Adrenal gland (tissue), 12 donors: ENCODE data around the gene PLXNA2. TPM values are rescaled to one million over a fixed set of nuclear protein-coding genes. Genes with fewer than 3 reads are reported as not detected.

Experiments used
- DNase-seq, 7 donors: peaks; one replicate each; pipeline ENCODE4 v3.0.0-alpha.2; 2019 to 2020
- H3K27ac ChIP-seq, 5 donors: fragments of 200-600 bp; sonication (generic) in 4 of 5; 1 replicate in 3 of 5; 2 replicates in 2 of 5; pipeline versions ENCODE4 v1.5.1 to v1.8.0; 2016 to 2020; ENCODE audit warnings: mild to moderate bottlenecking in 1 of 5
- H3K27me3 ChIP-seq: fragments of 200-600 bp; 2 replicates; pipeline ENCODE4 v1.8.0; 2021
- H3K36me3 ChIP-seq, 2 donors: fragments of 200-600 bp; replicated peaks in 1 of 2; 1 replicate in 1 of 2; 2 replicates in 1 of 2; pipeline versions ENCODE4 v1.5.1 to v1.8.0; 2018 to 2022
- H3K4me1 ChIP-seq, 2 donors: fragments of 200-600 bp; replicated peaks in 1 of 2; 1 replicate in 1 of 2; 2 replicates in 1 of 2; pipeline versions ENCODE4 v1.5.1 to v1.8.0; 2018 to 2021
- H3K4me3 ChIP-seq, 4 donors: fragments of 200-600 bp; sonication (generic) in 3 of 4; one replicate each; pipeline ENCODE4 v1.5.1; 2016 to 2018
- H3K9me3 ChIP-seq, 3 donors: fragments of 200-600 bp; sonication (generic) in 1 of 3; replicated peaks in 1 of 3; 1 replicate in 2 of 3; 2 replicates in 1 of 3; pipeline versions ENCODE4 v1.5.1 to v1.8.0; 2016 to 2021
- POLR2A ChIP-seq, 2 donors: fragments of 450-650 bp; IDR thresholded peaks; one replicate each; pipeline ENCODE4 v1.6.1; 2017; ENCODE audit warnings: antibody characterized with exemption in 2 of 2, mild to moderate bottlenecking in 2 of 2, moderate library complexity in 1 of 2
- WGBS, 4 donors: extraction: QIAGEN DNeasy Blood & Tissue Kit in 2 of 4; methylation state at CpG; one replicate each; pipeline versions ENCODE4 v1.1.5 to v1.1.7; 2013 to 2017; 5-methylcytosine and 5-hydroxymethylcytosine counted together
- intact Hi-C, 2 donors: fragments of 100-400 bp; cut with DNase I; formaldehyde crosslinking; loops; one replicate each; pipeline versions ENCODE4 v1.14.1 to v1.15.0; 2022 to 2023
- polyA plus RNA-seq, 3 donors: library from polyadenylated mRNA; stranded (reverse); fragments of 200-250 nt in 2 of 3; fragments of 350-450 nt in 1 of 3; fragmentation: Illumina TruSeq in 1 of 3; extraction: RNeasy Lipid Tissue Mini Kit (QIAGEN cat#74804) in 1 of 3; gene quantifications; one replicate each; pipeline ENCODE4 v1.2.3, GENCODE V29; 2013 to 2014
- total RNA-seq, 9 donors: library from RNA; depleted of rRNA in 4 of 9; stranded (reverse); fragments of >200 nt in 4 of 9; fragments of 120-200 nt in 1 of 9; fragmentation: NEBNext Ultra II Directional in 1 of 9; extraction: Animal tissue kit (Norgen Biotek cat#: 25700) in 1 of 9; gene quantifications; one replicate each; pipeline versions ENCODE4 v1.1.0 to v1.2.4, GENCODE V29; 2013 to 2023
- TF ChIP-seq, protein P1 (sequence below), 6 experiments: fragments of 450-650 bp in 4 of 6; fragments of 200-600 bp in 2 of 6; sonication (generic) in 1 of 6; IDR thresholded peaks; 1 replicate in 5 of 6; 2 replicates in 1 of 6; pipeline versions ENCODE4 v1.5.1 to v1.8.0; 2016 to 2021; ENCODE audit warnings: antibody characterized with exemption in 6 of 6, mild to moderate bottlenecking in 2 of 6, moderate library complexity in 1 of 6
- donor health status: healthy with polysubstance abuse.
- donor health status: Bipolar disorder and iron deficiency.
- donor health status: DM: yes; HTN: yes; CAD: no.
- donor health status: DM: no; HTN: no; CAD: no.
- donor health status: DM: no; HTN: no; CAD: no.
- donor health status: DM: yes; HTN: yes; CAD: no.

PLXNA2 gene
- total and polyA plus RNA-seq, 12 donors = 2.7 to 9.4 (median 4.5) TPM

DNA sequence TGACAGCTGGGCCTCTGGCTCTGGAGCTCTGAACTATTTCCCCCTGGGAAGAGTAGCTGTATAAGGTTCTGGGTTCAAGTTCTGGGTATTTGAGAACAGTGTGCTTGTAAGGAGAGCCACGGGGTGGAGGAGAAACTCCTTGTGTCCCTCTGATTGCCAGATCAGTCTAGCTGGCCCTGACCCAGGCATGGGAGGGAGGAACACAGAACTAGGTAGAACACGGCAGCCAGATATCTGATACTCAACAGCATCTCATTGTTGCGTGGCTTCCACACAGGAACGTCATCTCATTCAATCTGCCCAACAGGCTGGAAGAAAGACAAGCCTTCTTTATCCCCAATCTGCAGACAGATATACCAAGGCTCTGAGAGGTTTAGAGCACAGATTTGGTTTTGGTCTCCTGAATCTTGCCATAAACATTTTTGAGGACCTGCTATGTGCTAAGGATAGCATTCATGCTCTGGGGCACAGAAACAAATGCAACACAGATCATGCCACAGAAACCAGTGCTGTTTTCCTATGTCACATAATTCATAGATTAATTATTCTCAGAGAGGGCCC is 83.8 kb downstream of the PLXNA2 start:
- Histone ChIP-seq H3K9me3 (no peaks in the 10 kb centered on the region), H3K27me3 (no peaks in the 10 kb centered on the region), H3K4me3 (no peak overlapping the region), H3K4me1 (peaks cover 0 to 12% of the 10 kb centered on the region in 2 donors), H3K36me3 (no peaks in the 10 kb centered on the region), H3K27ac (peak overlapping the region in 2 of 5 donors; percentile 0 to 19)
- intact Hi-C loops = no loop called here
- no peak for DNase-seq
- 77 to 85% (median 80%) methylated on average over 4 of the region's 4 CpGs for WGBS, 4 donors
- TF ChIP-seq, protein P1, sequence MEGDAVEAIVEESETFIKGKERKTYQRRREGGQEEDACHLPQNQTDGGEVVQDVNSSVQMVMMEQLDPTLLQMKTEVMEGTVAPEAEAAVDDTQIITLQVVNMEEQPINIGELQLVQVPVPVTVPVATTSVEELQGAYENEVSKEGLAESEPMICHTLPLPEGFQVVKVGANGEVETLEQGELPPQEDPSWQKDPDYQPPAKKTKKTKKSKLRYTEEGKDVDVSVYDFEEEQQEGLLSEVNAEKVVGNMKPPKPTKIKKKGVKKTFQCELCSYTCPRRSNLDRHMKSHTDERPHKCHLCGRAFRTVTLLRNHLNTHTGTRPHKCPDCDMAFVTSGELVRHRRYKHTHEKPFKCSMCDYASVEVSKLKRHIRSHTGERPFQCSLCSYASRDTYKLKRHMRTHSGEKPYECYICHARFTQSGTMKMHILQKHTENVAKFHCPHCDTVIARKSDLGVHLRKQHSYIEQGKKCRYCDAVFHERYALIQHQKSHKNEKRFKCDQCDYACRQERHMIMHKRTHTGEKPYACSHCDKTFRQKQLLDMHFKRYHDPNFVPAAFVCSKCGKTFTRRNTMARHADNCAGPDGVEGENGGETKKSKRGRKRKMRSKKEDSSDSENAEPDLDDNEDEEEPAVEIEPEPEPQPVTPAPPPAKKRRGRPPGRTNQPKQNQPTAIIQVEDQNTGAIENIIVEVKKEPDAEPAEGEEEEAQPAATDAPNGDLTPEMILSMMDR (IDR thresholded peaks at IDR 0.05) = no peak
- TF ChIP-seq POLR2A (IDR thresholded peaks at IDR 0.05) = no peak

DNA sequence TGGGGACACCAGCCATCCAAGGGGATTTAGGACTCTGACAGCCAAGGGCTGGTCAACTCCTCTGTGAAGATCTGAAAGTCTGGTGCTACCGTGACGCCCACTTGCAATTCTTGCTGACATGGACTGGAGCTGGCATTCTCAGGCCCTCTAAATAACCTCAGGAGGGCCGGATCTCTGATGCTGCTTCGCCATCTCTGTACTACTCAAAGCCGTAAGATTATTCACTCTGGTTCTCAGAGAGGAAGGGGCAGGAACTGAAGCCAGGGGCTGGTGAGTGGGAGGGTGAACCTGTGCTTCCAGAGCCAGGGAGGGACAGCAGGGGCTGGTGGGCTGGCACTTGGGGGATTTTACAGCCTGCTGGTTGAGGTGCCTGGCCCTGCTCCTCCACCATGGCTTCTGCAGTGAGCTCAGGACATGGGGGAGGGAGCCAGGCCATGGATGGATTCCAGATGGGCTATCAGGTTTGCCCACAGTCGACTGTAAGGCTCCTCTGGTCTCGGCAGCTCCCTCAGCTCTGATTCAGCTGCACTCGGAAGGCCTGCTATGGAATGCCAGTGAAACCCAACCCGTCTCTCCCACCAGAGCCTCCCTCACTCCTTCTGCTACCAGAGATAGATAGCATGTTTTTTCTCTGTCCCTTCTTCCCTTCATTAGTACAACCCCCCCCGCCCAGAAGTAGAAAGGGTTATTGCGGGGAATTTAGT is 84.5 kb downstream of the PLXNA2 start:
- Histone ChIP-seq H3K9me3 (no peaks in the 10 kb centered on the region), H3K36me3 (no peaks in the 10 kb centered on the region), H3K4me3 (no peak overlapping the region), H3K27me3 (no peaks in the 10 kb centered on the region), H3K27ac (peak overlapping the region in 1 of 5 donors; percentile 5), H3K4me1 (peaks cover 0 to 12% of the 10 kb centered on the region in 2 donors)
- TF ChIP-seq, protein P1 (IDR thresholded peaks at IDR 0.05) = no peak
- no peak for TF ChIP-seq POLR2A (IDR thresholded peaks at IDR 0.05)
- no peak for DNase-seq
- intact Hi-C loops = no loop called here
- WGBS, 4 donors = 77 to 85% (median 84%) methylated on average over 8 to 11 of the region's 11 CpGs

DNA sequence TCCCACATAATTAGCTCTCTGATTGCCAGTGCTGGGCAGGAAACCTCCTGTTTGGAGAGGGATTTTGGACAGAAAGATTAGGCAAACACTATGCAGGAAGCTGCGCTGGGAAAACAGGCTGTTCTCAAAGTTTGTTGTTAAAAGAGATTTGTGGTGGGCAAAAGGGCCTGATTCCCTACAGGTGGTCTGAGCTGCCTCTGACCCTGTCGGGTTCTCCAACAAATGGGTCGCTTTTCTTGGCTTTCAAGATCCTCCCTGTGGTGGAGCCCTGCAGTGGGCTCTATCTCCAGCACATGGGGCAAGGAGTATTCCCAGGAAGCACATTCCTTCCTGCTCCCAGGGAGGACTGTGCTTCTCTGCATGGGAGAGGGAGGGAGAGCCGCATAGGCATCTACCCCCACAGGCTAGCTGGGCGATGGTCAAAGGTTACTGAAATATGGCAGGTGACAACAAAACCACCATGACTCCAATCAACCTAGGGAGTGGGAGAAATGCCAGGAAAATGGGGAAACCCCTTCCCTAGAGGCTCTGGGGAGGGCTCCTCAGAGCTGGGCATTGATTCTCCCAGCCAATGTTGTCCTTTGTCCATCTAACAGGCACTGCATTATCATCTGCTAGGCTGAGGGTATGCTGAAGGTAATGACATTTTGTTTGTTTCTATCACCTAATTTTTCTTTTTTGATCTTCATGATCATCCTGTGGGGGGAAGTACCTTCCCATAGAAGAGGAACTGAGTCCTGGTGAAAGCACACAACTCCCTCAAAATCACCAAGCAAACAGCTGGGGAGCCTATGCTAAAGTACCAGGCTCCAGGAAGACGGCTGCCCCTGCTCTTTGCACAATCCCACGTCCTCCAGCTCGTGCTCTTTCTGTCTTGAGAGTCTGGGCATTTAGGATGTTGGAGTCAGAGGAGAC is 85.3 kb downstream of the PLXNA2 start:
- Histone ChIP-seq H3K9me3 (no peaks in the 10 kb centered on the region), H3K36me3 (no peaks in the 10 kb centered on the region), H3K27me3 (no peaks in the 10 kb centered on the region), H3K27ac (peak overlapping the region in 1 of 5 donors; percentile 23), H3K4me3 (no peak overlapping the region), H3K4me1 (peaks cover 0 to 12% of the 10 kb centered on the region in 2 donors)
- WGBS, 4 donors = 56 to 84% (median 80%) methylated on average over 8 of the region's 8 CpGs
- DNase-seq = no peak
- intact Hi-C loops = no loop called here
- no peak for TF ChIP-seq POLR2A (IDR thresholded peaks at IDR 0.05)
- TF ChIP-seq, protein P1 (IDR thresholded peaks at IDR 0.05) = no peak

DNA sequence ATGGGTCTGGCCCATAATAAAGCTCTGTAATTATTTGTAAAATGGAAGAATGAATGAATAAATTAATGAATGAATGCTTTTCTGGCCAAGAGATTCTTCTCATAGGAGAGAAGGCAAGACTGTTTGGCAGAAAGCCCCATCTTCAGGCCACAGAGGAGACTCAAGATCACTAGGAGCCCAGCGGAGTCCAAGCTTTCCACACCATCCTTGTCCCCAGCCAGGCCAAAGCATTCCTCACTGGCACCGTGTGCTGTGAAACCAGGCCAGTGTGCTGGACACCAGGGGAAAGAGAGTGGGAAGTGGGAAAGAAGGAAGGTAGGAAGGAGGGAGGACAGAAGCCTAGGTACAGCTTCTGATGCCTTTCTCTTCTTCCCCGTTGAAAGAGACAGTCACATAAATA is 86.4 kb downstream of the PLXNA2 start:
- intact Hi-C loops = no loop called here
- 70 to 88% (median 80%) methylated on average over 3 of the region's 3 CpGs for WGBS, 4 donors
- H3K36me3 ChIP-seq = no peaks in the 10 kb centered on the region
- no peaks in the 10 kb centered on the region for H3K9me3 ChIP-seq
- H3K27ac ChIP-seq = no peak overlapping the region
- no peak overlapping the region for H3K4me3 ChIP-seq
- TF ChIP-seq POLR2A (IDR thresholded peaks at IDR 0.05) = no peak
- TF ChIP-seq, protein P1 (IDR thresholded peaks at IDR 0.05) = no peak
- no peak for DNase-seq
- H3K4me1 ChIP-seq = peaks cover 0 to 12% of the 10 kb centered on the region in 2 donors
- no peaks in the 10 kb centered on the region for H3K27me3 ChIP-seq
